LNCaP clone FGC (cell line): ENCODE data around the gene NFIA.

Experiments used
- DNase-seq: peaks from one replicate; pipeline ENCODE4 v3.0.0-alpha.2; 2011; ENCODE audit warnings: low read depth
- H3K4me3 ChIP-seq: 2 replicates; pipeline ENCODE4 v1.5.1; 2011; ENCODE audit warnings: mild to moderate bottlenecking, low read depth, low read length, control low read depth
- TF ChIP-seq, protein P1 (sequence below): IDR thresholded peaks from 2 replicates; pipeline ENCODE4 v1.5.1; 2012; ENCODE audit warnings: mild to moderate bottlenecking; ENCODE audit not compliant: control insufficient read depth, insufficient read depth; ENCODE audit errors: extremely low read depth

Gene NFIA

DNA sequence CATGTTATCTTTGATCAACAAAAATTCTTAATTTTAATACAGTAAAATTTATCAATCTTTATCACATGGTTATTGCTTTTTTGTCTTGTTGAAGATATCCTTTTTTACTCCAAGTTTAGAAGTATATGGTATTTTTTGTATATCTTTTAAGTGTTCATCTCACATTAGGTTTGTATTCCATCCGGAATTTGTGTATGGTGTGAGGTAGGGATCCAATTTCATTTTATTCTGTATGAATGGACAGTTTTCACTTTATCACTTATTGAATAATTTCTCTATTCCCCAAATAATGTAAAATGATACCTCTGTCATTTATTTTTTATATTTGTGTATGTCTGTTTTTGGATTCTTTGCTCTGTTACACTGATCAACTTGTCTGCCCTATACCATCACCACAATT is 25.3 kb downstream of the NFIA start:
- no peak for DNase-seq
- TF ChIP-seq, protein P1, sequence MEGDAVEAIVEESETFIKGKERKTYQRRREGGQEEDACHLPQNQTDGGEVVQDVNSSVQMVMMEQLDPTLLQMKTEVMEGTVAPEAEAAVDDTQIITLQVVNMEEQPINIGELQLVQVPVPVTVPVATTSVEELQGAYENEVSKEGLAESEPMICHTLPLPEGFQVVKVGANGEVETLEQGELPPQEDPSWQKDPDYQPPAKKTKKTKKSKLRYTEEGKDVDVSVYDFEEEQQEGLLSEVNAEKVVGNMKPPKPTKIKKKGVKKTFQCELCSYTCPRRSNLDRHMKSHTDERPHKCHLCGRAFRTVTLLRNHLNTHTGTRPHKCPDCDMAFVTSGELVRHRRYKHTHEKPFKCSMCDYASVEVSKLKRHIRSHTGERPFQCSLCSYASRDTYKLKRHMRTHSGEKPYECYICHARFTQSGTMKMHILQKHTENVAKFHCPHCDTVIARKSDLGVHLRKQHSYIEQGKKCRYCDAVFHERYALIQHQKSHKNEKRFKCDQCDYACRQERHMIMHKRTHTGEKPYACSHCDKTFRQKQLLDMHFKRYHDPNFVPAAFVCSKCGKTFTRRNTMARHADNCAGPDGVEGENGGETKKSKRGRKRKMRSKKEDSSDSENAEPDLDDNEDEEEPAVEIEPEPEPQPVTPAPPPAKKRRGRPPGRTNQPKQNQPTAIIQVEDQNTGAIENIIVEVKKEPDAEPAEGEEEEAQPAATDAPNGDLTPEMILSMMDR: no peak
- no peak overlapping the region for H3K4me3 ChIP-seq

DNA sequence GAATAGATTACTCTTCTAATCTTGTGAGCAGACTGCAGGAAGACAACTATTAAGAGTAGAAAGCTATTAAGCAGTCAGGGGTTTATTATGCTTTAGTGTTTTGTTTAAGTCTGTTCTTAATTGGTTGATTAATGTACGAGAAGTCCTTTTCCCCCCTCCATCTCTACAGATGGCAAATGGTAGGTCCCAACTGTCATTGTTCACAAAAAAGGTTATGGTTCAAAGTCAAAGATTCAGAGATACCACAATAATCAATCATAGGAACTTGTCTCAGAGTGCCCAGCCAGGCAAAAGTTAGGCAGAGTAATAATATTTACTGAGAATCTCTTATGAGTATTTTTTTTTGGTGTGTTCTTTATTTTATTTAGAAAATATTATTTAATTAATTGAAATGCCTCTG is 26.8 kb downstream of the NFIA start:
- TF ChIP-seq, protein P1: no peak
- no peak overlapping the region for H3K4me3 ChIP-seq
- DNase-seq: no peak

- DNase-seq: no peak
- TF ChIP-seq, protein P1: no peak
- H3K4me3 ChIP-seq: no peak overlapping the region
Measured at GRCh38 chr1:61109910-61110309, 27.5 kb downstream of the NFIA start.

DNA sequence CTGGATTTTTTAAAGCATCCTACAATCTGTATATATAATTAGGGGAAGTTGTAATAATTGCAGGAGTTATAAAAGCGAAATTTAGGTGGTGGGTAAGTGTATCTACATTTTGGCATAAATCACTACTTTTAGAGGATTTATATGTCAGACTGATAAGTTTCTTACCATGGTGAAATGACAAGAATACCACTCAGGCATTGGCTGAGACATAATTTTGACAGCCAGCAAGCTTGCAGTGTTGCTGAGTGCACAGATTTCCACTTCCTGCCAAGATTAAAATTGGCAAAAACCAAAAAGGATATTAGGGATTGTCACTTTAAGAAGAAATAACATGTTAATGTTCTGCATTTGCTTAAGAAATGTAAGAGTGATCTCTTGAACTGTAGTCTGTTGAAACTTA is 28.2 kb downstream of the NFIA start:
- TF ChIP-seq, protein P1: no peak
- no peak overlapping the region for H3K4me3 ChIP-seq
- no peak for DNase-seq

DNA sequence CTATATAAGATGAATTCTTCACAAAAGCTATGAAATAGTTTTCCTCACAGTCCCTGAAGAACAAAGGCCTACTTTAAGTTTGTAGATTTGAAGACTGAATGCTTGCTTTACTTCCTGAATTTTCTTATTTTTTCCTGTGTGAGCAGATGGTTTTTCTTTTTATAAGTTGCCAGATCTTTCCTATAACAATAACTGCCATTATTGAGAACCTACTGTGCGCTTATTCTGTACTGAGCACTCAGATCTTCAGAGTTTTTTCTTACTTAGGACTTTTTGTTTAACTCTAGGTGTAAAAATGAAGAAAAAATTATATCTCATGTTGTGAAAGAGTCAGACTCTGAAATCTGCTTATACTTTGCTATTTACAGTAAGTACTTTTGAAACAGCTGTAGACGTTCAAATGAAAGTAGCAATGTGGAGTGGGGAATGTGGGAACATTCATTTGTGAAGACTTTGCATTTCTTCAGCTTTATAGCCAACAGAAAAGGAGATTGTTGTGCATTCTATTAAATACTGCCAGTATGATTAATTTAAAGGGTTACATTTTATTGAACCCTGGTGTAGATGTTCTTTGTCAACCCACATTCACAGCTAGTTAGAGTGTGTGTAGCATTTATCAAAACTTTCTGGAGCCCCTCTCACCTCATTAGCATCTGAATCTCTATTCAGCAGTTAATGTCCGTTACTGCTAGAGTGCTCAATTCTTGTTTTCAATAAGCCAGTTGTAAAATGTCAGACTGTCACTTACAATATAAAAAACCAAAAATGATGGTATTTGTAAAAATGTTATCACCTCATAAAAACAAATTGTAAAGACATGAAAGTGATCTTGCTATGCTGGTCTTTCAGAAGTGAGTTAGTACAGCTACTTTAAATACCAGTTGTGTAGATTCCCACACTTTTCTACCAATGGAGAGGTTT is 29.0 kb downstream of the NFIA start:
- TF ChIP-seq, protein P1: no peak
- H3K4me3 ChIP-seq: no peak overlapping the region
- no peak for DNase-seq

- TF ChIP-seq, protein P1: no peak
- no peak overlapping the region for H3K4me3 ChIP-seq
- DNase-seq: no peak
Measured at GRCh38 chr1:61114178-61114870, 32.0 kb downstream of the NFIA start.
